Mesenteric fat pad (tissue), 1 donor: Measurements from ENCODE around the gene GSTT2B. TPM values are rescaled to one million over a fixed set of nuclear protein-coding genes. Genes with fewer than 3 reads are reported as not detected.
"Not testable (repeated sequence)": the region's sequence is repeated elsewhere in the genome, so short reads cannot be mapped to it uniquely, and the experiment has no call there.

ENCODE experiments used
- DNase-seq: peaks from one replicate; pipeline ENCODE4 v3.0.0-alpha.2; 2020; ENCODE audit warnings: low spot score
- total RNA-seq: library from RNA; stranded (reverse); fragmentation: NEBNext Ultra II Directional; extraction: Animal tissue kit (Norgen Biotek cat#: 25700); gene quantifications from one replicate; pipeline ENCODE4 v1.2.1, GENCODE V29; 2021
- donor health status: DM: yes; HTN: yes; CAD: no.

Gene GSTT2B
- total RNA-seq, 1 donor from 2014 or later, result 3.8 TPM

DNA sequence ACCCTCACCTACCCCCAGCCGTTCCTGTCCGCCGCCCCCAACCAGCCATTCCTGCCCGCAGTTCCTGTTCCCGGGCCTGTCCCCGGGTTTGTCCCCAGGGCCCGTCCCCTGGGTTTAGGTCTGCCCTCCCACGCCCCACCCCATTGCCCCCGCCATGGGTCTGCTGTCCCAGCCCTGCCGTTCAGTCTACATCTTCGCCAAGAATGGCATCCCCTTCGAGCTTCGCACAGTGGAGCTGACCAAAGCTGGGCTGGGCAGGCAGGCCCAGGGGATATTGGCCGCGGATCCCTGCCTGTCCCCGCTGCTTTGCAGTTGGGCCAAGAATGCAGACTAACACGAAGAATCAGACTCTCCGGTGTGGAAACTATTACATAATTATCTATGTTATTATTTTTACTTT is 11.2 kb downstream of the GSTT2B start:
- not testable (repeated sequence) for DNase-seq

DNA sequence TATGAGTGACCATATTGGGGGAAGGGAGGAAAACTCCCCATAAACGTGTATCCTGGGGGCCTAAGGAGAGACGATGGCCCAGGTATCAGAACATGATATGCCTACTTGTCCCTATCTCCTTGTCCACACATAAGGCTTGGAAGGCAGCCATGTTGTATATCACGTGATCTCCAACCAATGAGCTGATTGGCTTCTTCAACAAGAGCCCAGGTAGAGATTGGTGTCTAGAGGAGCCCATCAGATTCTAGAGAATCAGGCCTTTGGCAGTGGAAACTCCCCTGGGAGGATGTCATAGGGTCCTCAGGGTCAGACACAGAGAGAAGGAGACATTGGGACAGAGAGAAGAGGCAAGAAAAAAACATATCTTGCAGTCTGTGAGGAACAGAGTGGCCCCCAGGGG is 13.6 kb downstream of the GSTT2B start:
- DNase-seq, result not testable (repeated sequence)

DNA sequence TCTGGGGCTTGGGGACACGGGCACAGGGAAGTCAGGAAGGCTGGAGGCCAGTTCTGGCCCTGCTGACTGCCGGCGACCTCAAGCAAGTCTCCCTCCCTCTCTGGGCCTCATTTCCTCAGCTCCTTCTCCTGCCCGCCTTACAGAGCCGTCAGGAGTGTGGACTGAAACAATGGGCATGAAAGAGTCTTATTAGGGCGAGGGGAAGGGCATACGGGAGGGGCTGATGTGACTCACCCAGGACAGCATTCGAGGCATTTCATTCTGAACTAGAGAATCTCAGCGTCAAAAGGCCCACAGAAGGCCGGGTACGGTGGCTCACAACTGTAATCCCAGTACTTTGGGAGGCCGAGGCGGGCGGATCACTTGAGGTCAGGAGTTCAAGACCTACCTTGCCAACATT is 20.8 kb downstream of the GSTT2B start:
- not testable (repeated sequence) for DNase-seq

DNA sequence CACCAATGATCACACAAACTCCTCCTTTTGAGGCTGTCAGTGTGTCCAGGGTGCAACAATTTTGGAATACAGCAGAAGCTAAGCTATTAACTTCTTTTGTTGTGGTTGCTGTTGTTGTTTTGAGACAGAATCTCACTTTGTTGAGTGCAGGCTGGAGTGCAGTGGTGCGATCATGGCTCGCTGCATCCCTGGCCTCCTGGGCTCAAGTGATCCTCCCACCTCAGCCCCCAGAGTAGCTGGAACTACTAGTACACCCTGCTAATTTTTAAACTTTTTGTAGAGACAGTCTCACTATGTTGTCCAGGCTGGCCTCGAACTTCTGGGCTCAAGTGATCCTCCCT is 22.0 kb downstream of the GSTT2B start:
- DNase-seq, result no peak

DNA sequence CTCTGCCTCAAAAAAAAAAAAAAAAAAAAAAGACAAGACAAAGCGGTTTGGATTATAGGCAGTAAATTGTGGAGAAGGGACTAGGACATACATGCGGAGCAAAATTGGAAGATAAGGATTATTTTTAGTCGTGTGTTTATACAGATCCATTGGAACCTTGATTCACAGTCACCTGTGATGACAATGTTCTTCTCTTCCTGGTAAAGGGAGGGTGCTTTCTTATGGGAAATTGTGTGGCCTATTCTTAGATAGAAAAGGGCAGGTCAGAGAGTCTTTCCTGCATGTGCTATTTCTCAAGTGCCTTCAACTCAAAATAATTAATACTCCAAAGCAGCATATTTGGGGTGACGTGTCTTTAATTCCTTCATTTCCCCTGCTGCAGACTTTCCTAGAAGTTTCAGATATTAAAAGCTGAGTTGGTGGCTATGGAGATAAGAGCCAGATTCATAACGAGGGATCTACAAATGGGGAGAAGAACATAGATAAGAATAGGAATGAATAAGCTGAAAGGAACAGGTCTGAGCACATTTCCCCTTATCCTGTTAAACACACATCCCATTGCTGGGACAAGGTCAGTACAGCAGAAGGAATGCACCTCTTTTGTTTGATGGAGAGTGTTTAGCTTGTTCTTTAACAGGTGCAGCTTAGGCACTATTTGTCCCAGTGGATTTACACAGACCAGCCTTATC is 22.5 kb downstream of the GSTT2B start:
- DNase-seq, result no peak

DNA sequence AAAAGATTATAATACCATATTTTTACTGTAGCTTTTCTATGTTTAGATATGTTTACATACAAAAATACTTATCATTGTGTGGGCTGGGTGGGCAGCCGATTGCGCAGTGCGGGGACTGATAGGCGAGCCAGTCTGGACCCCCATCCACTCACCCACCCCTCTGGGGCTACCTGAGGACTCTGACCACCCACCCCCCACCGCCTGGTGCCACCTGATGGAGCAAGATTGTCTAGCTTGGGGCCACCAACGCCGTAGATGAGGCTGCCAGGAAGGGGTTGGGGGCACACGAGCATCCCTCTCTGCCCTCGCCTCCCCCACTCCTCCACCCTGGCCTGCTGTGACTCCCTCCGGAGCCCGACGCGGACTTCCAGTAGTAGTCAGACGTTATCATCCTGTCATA is 34.4 kb downstream of the GSTT2B start:
- no peak for DNase-seq

DNA sequence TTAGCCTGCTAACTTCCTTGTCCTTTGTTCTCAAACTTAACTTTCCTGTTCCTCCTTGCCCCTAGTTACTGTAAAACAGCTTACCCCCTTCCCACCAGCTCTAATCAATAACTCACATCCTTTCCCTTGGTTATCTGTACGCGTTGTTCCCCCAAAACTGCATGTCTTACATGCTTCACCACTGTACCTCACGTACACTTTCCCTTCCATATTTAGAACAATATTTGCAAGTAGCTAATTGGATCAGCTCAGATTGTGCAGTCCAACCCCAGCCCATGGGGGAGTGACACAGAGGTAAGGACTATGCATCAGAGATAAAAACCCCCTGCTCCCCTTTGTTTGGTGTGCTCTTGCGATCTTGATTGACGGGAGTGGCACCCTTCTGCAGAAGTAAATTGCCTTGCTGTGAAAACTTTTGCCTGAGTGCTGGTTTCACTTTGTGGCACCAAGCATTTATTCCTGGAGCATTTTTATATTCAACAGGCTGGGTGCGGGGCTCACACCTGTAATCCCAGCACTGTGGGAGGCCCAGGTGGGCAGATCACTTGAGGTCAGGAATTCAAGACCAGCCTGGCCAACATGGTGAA is 35.9 kb downstream of the GSTT2B start:
- no peak for DNase-seq

DNA sequence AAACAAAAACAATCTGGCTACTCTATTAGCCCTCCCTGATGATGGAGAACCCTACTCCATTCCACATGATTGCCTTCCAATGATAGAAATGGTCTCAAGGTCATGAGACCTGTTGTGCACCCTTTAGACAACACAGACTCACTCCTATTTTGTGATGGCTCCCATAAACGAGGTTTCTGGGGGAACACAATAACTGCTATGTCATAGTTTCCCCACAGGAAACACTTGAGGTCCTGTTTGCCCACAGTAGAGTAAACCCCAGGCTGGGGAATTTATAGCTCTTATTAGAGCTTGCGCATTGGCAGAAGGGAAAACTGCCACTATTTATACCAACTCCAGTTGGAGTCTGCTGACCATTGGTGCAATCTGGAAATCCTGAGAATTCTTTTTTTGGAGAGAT is 38.1 kb downstream of the GSTT2B start:
- no peak for DNase-seq

DNA sequence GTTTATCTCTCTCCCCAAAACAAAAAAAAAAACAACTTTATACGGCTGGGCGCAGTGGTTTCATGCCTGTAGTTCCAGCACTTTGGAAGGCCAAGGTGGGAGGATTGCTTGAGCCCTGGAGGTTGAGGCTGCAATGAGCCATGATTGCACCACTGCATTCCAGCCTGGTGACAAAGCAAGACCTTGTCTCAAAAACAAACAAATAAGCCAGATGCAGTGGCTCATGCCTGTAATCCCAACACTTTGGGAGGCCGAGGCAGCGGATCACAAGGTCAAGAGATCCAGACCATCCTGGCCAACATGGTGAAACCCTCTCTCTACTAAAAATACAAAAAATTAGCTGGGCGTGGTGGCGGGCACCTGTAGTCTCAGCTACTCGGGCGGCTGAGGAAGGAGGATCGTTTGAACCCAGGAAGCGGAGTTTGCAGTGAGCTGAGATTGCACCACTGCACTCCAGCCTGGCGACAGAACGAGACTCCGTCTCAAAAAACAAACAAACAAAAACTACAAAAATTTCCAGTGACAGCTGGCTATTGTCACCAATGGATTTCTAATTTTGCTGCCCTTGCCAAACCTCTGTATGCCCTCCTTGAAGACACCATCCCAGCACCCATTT is 39.3 kb downstream of the GSTT2B start:
- DNase-seq, result not testable (repeated sequence)

DNA sequence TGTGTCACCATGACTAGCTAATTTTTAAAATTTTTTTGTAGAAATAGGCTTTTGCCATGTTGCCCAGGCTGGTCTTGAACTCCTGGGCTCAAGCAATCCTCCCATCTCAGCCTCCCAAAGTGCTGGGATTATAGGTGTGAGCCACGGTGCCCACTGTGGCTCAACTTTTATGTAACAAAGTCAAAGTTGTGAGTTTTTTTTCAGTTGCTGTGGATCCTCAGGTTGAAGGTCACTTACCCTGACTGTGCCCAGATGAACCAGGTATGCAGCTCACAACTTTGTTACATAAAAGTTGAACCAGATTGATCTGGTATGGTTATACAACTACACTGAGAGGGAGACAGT is 40.8 kb downstream of the GSTT2B start:
- DNase-seq, result not testable (repeated sequence)

DNA sequence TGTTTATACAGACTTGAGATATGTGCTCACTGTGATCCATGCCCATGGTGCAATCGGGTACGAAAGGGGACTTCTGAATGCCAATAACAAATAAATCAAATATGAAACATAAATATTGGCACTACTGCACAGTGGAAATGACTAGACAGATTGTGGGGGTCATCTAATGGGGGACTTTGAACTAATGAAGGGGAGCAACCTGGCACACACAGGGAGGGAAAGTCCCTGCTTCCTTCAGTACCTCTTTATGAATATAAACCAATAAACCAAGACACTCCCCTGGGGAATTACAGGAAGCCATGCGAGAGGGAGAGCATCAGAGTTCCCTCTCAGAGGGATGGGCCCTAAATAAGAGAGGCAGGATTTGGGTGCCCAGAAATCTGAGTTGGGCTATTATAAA is 45.7 kb downstream of the GSTT2B start:
- DNase-seq, result no peak

DNA sequence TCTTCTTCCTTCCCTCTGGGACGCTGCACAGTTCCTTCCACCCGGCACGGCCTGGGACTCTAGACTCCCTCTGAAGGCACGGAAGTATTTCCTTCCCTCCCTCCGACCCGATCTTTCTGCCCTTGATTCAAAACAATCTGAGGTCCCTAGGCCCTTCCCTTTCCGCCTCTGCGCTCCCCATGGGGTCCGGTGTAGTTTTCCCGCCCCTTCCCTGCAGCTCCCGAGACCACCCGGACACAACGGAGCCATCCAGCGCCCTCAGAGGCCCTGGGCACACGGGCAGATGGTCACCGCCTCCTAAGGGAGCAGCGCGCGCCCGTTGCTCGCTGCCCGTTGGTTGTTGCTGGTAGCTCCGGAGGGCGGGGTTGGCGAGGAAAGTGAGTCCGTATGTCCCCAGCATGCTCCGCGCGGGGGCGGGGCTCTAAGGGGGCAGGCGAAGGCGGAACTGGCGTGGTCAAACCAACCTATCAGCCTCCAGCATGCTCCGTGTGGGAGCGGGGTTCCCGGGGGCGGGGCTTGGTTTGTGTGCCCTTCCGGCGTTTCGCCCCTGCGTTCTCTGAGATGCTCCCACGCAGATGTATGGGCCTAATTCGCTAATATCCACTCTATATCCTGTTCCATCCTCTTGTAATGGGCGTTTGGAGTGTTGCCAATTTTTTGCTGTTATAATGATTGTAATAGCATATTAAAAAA is 47.2 kb downstream of the GSTT2B start:
- DNase-seq, result peak; percentile 100

DNA sequence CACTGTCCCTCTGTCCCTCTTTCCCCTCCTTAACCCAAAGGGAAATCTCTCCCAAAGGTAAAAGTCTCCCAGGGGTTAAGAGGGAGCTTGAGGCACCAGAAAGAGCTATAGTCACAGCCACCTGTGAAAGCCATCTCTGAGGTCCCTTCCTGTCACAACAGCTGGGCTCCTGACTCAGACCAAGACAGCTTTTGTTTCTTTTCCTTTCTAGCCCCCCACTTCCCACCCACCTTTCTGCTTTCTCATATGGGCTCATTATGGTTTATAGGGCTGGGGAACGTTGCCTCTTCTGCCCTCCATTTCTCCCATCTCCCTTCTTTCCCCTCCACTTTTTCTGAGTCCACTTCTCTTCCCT is 47.7 kb downstream of the GSTT2B start:
- no peak for DNase-seq

DNA sequence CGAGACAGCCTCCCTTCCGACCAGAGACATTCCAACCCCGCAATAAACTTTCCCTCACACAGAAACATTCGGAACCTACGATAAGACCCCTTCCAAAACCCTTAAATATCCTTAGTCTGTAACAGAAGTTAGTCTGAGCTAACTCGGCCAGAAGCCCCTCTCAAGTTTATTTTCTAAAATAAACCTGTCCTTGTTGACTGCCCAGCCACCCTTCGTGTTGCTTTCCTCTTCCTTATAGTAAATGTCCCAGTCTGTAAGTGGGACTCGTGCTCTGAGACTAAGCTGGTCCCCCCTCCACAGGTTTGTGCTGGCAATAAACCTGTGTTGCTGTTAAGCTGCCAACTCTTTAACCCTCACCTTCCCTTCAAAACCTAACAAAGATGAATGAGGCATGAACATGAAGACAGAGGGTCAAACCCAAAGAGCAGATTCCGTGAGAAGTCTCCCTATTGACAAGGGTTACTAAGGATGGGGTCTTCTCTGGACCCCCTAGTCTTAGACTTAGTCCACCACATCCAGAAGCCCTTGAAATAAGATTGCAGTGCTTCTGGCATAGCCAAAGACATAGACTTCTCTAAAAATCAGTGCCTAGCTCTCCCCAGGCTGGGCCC is 48.6 kb downstream of the GSTT2B start:
- DNase-seq, result no peak

DNA sequence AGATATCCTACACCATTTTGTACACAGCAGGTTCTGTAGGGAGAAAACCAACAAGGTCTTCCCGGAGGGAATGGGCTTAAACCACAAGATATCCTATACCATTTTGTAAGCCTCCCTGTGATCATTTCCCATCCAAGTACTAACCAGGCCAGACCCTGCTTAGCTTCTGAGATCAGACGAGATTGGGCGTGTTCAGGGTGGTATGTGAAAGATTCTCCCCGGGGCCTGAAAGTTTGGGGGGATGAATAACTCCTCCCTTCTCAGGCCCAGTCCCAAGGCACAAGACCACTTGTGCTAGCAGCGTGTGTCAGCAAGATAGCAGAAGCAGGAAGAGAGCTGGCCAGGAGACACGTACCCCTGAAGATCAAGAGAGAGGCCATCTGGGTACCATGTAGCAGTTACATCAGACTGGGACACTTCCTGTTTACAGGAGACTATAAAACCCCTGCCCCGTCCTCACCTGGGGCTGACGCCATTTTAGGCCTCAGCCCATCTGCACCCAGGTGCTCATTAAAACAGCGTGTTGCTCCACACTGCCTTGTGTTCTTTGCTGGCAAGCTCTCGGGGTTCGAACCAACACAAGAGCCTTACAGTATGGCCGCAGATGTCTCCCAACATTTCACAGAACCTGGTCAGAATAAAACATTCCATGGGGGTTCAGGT is 49.5 kb downstream of the GSTT2B start:
- no peak for DNase-seq

DNA sequence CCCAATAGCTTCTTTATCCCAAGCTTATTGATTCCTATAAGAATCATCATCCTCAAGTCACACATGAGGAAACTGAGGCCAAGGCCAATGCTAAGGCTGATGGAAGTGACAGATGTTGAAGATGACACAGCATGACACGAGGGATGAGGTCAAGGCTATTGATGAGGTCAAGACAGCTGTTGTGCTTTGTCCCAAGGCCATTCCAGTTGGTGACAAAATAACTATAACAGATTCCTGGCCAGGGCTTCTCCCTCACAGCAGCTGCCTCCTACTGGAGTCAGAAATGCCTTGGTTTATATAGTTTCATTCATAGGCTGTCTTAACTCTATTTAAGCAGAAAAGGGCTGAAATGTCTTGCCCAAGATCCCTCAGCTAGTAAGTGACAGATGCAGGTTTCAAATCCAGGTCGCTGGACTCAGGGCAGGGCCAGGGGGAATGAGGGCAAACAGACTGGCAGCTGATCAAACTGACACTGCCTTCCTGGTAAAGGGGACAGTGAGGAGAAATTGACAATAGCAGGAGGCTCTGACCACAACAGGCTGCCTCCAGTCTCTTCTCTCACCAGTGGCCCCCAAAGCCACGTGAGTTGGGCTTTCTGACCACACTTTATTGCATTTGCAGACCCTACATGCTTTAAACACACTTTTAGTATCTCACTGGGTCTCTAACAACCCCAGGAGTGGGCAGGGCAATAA is 50.4 kb downstream of the GSTT2B start:
- DNase-seq, result no peak

DNA sequence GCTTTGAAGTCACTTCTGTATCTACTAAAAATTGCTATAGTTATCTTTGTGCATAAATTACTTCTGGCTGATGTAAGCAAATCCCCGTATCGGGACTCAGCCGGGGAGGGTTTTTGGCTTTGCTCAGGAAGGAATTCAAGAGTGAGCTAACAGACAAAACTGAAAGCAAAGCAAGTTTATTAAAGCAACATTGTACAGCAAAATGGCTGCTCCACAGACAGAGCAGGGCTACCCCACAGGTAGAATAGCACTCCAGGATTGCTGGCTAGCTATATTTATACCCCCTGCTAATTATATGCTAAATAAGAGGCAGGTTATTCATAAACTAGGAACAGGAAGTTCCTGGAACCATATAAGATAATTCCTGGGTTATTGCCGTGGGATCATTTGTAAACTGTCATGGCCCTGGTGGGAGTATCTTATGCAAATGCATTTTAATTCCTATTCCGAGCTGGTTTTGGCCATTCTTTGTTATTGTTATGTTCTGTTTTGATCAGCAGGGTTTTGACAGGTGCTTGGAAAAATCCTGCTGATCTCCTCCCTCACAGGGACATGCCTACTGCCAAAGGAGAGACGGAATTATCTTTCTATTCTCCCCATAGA is 51.6 kb downstream of the GSTT2B start:
- DNase-seq, result no peak

DNA sequence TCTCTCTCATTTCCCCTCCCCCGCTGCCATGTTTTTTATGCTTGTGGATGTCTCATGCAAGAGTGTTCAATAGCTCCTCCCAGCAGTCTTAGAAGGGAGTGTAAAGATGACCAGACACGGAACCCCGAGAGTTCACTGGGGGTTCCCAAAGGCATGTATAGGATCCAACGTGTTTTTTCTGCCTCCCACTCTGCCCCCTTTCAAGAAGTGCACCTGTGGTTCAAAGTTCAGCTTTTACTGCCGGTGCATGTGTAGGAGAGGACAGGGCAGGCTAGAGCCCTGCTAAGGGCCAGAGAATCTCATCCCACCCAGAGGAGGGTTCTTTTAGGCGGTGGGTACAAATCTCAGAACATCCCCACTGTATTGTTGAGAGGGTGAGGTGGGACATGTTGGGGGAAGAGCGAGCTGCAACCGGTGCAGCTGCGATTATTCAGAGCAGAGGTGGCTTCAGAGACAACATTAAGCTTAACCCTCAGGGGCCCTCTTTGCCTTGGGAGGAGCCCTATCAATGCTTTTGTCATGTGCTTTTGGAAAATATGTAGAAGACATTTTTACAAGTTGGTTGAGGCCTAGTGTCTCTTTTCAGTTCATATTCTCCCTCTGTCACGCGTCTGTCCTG is 52.3 kb downstream of the GSTT2B start:
- DNase-seq, result no peak

DNA sequence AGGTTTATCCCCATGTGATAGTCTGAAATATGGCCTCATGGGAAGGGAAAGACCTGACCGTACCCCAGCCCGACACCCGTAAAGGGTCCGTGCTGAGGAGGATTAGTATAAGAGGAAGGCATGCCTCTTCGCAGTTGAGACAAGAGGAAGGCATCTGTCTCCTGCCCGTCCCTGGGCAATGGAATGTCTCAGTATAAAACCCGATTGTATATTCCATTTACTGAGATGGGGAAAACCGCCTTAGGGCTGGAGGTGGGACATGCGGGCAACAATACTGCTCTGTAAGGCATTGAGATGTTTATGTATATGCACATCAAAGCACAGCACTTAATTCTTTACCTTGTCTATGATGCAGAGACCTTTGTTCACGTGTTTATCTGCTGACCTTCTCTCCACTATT is 53.6 kb downstream of the GSTT2B start:
- DNase-seq, result not testable (repeated sequence)
